GM19238 (cell line): Measurements from ENCODE around the gene CNTLN.
A peak's percentile ranks its signal among the peaks of the same experiment; 100 is the strongest.
"Not testable (repeated sequence)": the region's sequence is repeated elsewhere in the genome, so short reads cannot be mapped to it uniquely, and the experiment has no call there.

Experiments
- DNase-seq: peaks from one replicate; pipeline ENCODE4 v3.0.0; 2011; ENCODE audit warnings: low spot score; ENCODE audit not compliant: insufficient read length

Gene CNTLN

GRCh38 chr9:17487467-17487866 is 352.6 kb downstream of the CNTLN start:
- no peak for DNase-seq

- DNase-seq = no peak
Observed at GRCh38 chr9:17488662-17489061, 353.8 kb downstream of the CNTLN start.

- DNase-seq = no peak
Observed at GRCh38 chr9:17490110-17490509, 355.3 kb downstream of the CNTLN start.

- DNase-seq = no peak
Observed at GRCh38 chr9:17491780-17492179, 356.9 kb downstream of the CNTLN start.

DNA sequence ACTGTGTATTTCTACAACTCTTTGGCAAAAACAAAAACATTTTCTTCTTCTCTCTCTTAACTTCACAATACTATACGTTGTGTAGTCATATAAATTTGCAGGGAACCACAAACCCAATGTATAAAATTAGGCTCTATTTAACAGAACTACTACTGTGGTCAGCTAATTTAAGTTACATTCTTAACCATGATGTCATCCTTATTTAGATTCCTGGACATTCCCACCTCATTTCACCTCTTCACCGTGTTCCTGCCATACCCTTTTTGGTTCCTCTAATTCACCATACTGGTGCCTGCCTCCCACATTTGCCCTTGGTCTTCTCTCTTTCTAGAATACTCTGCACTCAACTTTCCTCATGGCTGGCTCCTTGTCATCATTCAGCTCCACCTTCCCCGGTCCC is 368.4 kb downstream of the CNTLN start:
- no peak for DNase-seq

- no peak for DNase-seq
Observed at GRCh38 chr9:17509151-17509550, 374.3 kb downstream of the CNTLN start.

- no peak for DNase-seq
Observed at GRCh38 chr9:17509701-17510100, 374.9 kb downstream of the CNTLN start.

DNA sequence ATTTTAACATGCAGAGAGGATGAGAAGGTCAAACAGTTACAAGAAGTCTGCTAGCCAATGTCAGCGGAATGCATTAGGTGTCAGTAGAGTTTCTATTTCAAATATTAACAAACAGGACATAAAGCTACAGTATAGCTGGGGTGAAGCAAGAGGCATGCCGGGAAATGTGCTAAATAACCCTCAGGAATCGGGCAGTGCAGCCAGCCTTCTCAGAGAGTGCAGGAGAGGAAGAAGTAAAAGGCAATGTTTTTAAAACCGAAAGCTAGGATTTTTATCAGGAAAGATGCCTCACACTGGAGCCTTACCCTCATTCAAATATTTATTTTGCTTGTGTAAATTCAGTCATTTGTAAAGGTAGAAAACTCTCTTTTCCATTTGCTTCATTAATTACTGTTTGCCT is 384.9 kb downstream of the CNTLN start:
- DNase-seq = no peak

DNA sequence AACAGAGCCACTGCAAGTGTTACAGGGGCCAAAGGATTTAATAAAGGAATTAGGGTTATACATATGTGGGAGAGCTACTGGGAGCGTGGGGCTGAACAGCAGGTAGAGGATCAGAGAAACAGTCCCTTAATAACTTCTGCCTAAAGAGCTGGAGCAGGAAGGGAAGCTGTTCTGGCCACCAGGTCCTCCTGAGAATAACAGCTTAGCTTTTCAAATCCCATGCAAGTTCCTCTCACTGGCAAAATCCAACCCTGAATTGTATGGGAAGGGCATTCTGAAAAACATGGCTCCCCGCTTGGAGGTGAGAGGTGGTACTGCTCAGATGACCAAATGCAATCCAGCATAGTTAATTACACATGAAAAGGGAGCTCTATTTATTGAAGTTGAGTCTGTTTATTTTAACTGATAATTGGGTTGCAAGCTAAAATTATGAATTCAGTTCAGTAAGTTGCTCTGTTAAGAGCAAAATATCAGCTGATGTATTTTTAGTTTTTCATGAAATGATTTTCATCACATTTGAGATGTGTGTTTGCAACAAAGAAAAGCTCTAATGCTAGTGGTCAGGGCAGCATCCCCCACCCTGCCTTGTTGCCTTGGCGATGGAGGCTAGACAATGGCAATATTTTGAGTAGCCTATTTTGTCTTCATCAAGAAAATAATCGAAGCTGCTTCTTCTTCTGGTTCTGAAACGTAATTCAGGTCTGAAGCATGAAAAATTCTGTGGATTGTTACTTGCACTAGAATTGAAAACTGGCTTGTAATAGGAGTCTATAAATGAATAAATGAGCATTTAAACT is 385.6 kb downstream of the CNTLN start:
- DNase-seq = no peak

GRCh38 chr9:17521100-17521855 is 386.4 kb downstream of the CNTLN start:
- DNase-seq = no peak

DNA sequence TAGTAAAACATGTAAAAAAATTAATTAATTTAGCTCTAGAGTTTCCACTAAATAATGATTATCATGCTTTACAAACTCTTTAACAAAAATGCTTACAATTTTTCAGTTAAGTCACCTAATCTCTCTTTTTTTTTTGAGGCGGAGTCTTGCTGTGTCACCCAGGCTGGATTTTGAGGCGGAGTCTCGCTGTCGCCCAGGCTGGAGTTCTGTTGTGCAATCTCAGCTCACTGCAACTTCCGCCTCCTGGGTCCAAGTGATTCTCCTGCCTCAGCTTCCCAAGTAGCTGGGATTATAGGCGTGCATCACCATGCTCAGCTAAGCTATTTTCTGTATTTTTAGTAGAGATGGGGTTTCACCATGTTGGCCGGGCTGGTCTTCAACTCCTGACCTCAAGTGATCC is 391.9 kb downstream of the CNTLN start:
- not testable (repeated sequence) for DNase-seq

DNA sequence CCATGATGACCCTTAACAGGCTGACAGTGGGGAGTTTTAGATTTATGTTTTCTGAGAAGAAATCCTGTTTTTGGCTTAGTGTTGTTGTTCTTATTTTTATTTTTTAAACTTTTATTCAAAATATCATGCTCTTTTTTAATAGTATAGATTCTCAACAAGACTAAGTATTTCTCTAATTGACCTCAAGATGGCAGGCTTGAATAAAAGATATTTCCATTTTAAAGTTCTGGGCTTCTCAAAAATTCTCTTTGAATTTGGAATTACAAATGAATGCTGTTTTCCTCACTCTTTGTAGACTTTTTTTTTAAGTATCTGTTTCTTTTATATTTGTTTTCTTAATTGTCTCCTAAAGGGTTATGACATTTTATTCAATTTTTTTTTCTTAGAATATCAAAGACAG is 394.0 kb downstream of the CNTLN start:
- DNase-seq = no peak

DNA sequence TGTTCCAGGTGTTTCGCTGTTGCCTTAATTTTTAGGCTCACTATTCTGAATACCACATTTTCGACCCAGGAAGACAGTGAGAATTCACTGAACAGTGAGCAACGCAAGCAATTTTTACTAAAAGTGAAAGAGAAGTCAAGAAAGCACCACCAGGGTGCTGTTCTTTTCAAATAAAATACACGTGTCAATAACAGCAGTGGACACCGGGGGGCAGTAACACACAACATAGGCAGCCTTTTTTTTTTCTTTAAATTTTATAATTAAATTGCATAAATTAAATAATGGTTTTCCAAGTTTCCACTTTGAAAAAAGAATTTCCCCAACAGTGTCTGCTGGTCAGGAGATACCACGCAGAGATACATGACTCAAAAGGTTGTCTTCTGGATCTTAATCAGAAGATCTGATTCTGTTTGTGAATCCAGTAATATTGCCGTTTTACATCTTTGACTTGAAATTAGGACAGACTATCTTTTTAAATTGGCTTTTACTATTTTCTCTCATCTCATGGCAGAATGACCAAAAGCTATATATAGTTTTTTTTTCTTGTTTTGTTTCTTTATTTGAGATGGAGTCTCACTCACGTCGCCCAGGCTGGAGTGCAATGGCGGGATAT is 396.9 kb downstream of the CNTLN start:
- DNase-seq = peak; percentile 21

- no peak for DNase-seq
Observed at GRCh38 chr9:17532461-17532860, 397.6 kb downstream of the CNTLN start.

- no peak for DNase-seq
Observed at GRCh38 chr9:17535176-17535575, 400.3 kb downstream of the CNTLN start.

GRCh38 chr9:17536027-17536426 is 401.2 kb downstream of the CNTLN start:
- DNase-seq = no peak

- no peak for DNase-seq
Observed at GRCh38 chr9:17551023-17551422, 416.2 kb downstream of the CNTLN start.
